NK-92 treated with Interleukin-12 subunit alpha and Interleukin-12 subunit beta, amount 100 ng/mL, for 24 hours (cell line): ENCODE measurements around the gene TMPRSS11A.

Experiments
- DNase-seq: peaks from one replicate; lab custom pipeline; 2025; lab: John Stamatoyannopoulos, UW

The TMPRSS11A gene, protein sequence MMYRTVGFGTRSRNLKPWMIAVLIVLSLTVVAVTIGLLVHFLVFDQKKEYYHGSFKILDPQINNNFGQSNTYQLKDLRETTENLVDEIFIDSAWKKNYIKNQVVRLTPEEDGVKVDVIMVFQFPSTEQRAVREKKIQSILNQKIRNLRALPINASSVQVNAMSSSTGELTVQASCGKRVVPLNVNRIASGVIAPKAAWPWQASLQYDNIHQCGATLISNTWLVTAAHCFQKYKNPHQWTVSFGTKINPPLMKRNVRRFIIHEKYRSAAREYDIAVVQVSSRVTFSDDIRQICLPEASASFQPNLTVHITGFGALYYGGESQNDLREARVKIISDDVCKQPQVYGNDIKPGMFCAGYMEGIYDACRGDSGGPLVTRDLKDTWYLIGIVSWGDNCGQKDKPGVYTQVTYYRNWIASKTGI

DNA sequence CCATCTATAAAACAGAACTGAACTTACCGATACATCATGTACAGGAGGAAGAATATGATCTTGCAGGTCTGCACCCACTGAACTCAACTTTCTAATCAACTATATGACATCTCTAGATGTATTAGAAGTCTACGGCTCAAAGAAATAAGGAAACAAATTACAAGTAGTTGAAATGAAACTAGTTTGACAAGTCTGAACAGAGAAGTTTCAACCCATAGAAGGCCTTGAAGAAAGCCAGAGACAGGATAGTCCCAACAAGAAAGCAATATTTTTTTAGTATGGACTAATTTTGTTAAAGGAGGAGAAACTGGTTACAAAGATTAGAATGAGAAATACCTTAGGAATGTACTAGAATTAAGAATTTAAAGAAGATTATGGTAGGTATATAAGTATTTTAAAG is at the start of gene TMPRSS11A:
Gene TMPRSS11A (minus strand): TSS at position 138 of the 400 bp plus-strand sequence. CDS start 100 bp downstream, at position 38.
- no peak for DNase-seq

- no peak for DNase-seq
Measured at GRCh38 chr4:68011684-68012083, 48.4 kb upstream of the TMPRSS11A start.

DNA sequence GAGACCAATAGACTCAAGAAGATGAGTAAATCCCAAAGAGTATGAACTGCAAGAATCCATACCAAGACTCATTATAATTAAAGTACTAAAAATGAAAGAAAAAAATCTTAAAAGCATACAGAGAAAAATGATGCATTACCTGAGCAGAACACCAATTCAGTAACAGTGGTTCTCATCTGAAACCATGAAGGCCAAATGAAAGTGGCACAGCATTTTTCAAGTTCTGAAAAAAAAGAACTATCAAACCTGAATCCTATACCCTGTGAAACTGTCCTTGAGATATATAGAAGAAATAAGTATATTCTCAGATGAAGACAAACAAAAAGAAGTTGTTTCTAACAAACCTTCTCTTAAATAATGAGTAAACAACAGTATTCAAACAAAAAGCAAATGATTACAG is 39.6 kb upstream of the TMPRSS11A start:
- no peak for DNase-seq

DNA sequence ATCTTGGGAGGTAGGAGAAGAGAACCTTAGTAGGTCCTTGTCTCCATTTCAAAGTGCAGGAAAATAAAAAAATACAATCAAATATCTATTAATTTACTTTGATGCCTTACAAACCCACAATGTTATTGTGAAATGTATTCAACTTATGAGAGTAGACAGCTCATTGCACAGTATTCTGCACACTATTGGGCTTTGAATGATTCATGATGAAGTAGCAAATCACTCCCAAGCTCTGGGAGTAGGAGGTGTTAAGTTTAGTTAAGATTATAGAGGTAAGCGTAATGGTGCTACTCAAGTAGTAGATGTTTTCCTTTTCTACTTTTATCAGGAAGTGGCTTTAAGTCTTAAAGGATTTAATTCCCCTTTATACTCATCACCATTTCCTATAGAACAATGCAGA is 32.8 kb upstream of the TMPRSS11A start:
- DNase-seq, result no peak

DNA sequence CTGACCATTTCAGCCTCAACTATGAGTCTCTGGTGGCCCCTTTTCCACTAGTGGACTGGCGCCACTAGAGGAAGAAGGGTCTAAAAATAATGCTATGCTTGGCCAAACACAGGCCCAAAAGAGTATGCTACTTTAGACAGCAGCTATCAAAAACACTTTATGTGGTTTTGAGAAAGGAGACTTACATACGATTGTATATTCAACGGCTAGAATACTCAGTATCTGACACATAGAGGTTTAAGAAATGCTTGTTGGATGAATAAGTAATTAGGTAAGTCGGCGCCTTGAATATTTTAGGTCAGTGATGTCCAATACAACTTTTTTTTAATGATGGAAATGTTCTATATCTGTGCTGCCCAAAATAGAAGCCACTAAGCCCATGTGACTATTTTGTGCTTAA is 25.7 kb upstream of the TMPRSS11A start:
- no peak for DNase-seq

- DNase-seq, result no peak
Measured at GRCh38 chr4:67983333-67983732, 20.0 kb upstream of the TMPRSS11A start.

DNA sequence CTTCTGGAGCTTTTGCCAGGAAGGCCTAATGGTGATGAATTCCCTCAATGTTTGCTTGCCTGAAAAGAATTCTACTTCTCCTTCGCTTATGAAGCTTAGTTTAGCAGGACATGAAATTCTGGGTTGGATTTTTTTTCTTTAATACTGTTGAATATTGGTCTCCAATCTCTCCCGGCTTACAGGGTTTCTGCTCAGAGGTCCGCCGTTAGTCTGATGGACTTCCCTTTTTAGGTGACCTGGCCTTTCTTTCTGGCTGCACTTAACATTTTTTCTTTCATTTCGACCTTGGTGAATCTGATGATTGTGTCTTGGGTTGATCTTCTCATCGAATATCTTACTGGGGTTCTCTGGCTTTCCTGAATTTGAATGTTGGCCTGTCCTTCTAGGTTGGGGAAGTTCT is 17.2 kb upstream of the TMPRSS11A start:
- no peak for DNase-seq

- no peak for DNase-seq
Measured at GRCh38 chr4:67973608-67974007, 10.3 kb upstream of the TMPRSS11A start.

DNA sequence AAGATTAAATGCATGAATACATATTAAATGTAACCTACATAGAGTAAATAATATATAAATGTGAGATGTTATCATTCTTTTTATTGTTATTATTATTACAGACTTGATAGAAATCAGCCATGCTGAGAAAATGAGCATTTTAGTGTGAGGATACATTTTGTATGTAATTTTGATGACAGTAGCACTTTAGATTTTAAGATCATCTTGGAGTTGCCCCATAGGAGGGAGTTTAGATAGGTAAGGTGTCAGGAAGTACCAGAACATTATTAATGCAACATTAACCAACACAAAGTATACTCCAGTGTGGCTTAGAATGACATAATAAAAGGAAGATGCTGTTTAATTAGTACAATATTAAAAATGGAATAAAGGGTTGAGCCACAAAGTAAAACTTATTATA is 8.4 kb downstream of the TMPRSS11A start:
- DNase-seq, result no peak

DNA sequence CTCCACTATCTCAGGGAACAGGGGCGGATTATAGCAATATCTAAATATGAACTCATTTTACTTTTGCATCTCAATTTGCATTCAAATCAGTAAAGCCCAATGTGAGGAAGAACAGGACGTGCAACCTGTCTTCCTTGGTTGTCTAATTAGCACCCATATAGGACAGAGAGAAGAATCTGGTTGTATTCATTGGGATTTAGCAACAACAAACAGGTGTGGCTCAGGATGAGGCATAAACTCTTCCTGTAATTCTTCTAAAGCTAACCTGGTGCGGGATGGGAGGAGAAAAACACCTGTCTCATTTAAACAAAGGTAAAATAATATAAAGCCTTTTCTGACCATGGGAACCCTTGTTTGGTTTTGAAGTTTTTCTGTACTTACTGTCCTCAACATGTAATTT is 22.2 kb downstream of the TMPRSS11A start:
- DNase-seq, result no peak

GRCh38 chr4:67940506-67940905 is 22.8 kb downstream of the TMPRSS11A start:
- no peak for DNase-seq

- DNase-seq, result no peak
Measured at GRCh38 chr4:67939195-67939594, 24.1 kb downstream of the TMPRSS11A start.

DNA sequence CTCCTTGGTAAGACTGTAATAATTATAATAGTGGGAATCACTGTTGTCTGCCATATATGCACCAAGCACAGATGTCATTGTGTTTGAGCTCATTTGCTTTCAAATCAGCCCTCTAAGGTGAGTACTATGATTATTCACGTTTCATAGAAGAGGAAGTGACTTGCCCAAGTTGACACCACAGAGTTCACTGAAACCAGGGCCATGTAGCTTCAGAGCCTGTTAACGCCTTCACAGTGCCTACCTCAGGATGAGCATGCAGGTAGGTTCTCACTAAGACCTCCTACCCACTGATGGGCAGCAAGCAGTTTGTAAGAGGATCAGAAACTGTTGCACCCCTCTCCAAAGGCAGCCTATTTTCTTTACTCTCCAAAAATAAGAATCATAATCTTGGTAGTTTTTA is 27.4 kb downstream of the TMPRSS11A start:
- no peak for DNase-seq

DNA sequence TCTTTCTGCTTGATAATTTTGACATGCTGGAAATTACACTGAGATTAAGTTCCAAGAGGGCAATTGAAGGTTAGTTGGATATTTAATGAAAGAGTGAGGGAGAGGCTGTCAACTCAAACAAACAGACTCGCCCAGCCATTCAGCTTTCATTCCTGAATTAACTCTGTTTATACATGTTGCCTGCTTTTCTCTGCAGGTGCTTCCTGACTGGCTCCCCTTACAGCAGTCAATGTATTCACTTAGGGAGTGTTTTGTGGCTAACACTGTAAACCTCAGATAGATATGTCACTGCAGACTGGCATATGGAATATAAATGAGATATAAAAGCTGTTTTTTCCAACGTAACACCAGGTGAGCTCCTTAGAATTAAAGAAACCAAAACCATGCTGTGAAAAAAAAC is 28.7 kb downstream of the TMPRSS11A start:
- no peak for DNase-seq

- no peak for DNase-seq
Measured at GRCh38 chr4:67933755-67934154, 29.5 kb downstream of the TMPRSS11A start.

DNA sequence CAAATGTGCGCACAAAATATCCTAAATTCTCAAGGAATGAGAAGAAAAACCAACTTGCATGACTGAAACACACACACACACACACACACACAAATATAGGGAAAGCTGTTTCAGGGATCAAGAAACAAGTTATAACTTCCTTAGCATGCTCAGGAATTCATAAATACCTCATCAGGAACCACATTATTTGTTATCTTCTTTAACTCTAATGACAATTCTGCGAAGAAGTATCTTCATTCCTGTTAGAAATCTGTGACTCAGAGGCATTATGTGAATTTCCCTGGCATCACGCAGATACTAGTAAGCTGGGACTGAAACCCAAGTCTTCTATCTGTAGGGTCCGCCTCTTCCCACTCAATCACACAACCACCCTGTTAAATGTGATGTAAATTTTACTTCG is 30.3 kb downstream of the TMPRSS11A start:
- no peak for DNase-seq

GRCh38 chr4:67931256-67931655 is 32.0 kb downstream of the TMPRSS11A start:
- DNase-seq, result no peak

DNA sequence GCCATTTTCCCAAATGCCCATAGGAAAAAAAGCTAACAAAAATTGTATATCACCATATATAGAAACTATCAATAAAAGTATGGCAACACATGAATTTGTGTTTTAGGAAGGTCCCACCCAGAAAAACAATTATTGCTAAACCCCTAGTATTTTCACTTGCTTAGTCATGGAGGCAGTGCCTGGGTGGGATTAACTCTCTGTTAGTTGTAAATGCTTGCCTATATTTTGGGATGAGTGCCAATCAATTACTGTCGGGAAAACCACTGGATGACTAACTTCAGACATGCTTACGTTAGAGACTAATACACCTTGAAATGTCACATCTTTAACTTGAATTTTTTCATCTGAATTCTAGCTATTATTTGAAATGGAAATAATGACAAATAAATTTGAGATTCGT is 33.9 kb downstream of the TMPRSS11A start:
- DNase-seq, result no peak

- no peak for DNase-seq
Measured at GRCh38 chr4:67928546-67928945, 34.7 kb downstream of the TMPRSS11A start.

DNA sequence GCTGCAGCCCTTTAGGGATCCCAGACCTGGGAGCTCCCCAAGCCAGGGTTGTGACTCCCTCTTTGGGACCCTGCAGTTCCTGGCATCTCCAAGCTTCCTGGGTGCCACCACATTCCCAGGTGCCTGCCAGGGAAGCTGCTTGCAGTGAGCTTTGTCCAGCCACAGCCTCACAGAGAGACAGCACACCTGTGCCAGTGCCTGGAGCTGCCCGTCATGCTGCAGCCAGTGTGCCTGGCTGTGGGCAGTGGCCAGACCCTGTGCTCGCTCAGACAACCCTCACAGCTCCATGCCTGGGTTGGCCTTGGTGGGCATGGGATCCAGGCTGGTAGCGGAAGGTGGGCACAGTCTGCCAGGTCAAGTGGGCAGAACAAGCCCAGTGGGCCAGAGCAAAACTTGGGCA is 36.0 kb downstream of the TMPRSS11A start:
- no peak for DNase-seq

GRCh38 chr4:67926485-67926884 is 36.8 kb downstream of the TMPRSS11A start:
- no peak for DNase-seq

- no peak for DNase-seq
Measured at GRCh38 chr4:67922697-67923096, 40.6 kb downstream of the TMPRSS11A start.

DNA sequence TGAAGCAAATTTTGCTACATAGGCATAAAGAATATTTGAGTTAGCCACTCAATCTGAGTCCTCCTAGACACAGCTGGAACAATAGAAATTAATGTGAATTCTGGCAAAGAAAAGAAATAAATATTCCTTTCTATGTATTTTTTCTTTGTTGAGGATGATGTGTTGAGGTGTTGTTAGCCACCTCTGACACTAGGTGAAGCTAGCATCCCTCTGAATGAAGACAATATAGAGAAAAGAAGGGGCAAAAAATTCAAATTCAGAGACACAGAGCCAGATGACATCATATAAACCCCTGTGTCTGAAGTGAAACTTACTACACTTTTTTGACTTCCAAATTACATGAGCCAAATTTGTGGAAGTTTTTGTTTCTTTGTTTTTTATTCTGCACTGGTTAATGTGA is 44.9 kb downstream of the TMPRSS11A start:
- no peak for DNase-seq

- no peak for DNase-seq
Measured at GRCh38 chr4:67915400-67915966, 47.8 kb downstream of the TMPRSS11A start.
